Endodermal cell (in vitro differentiated cells): ENCODE results near the gene FBXO38. TPM values are rescaled to one million over a fixed set of nuclear protein-coding genes. Genes with fewer than 3 reads are reported as not detected.

Experiments used
- DNase-seq: peaks from one replicate; pipeline ENCODE4 v3.0.0-alpha.2; 2017
- H3K27ac ChIP-seq: 2 replicates; pipeline ENCODE4 v1.5.1; 2013; ENCODE audit warnings: mild to moderate bottlenecking, low read depth, low read length, moderate library complexity
- H3K27me3 ChIP-seq: 2 replicates; pipeline ENCODE4 v1.6.1; 2013; ENCODE audit warnings: mild to moderate bottlenecking, low read length, moderate library complexity; ENCODE audit not compliant: insufficient read depth, control insufficient read depth, poor library complexity, severe bottlenecking
- H3K36me3 ChIP-seq: 2 replicates; pipeline ENCODE4 v1.7.0; 2013; ENCODE audit warnings: mild to moderate bottlenecking, low read length, moderate library complexity; ENCODE audit not compliant: control insufficient read depth, insufficient read depth
- H3K4me1 ChIP-seq: one replicate; pipeline ENCODE4 v1.7.0; 2013; ENCODE audit warnings: low read length; ENCODE audit not compliant: control insufficient read depth, insufficient read depth
- H3K4me3 ChIP-seq: 2 replicates; pipeline ENCODE4 v1.5.1; 2013; ENCODE audit warnings: mild to moderate bottlenecking, low read length, moderate library complexity
- H3K9ac ChIP-seq: 2 replicates; pipeline ENCODE4 v1.6.1; 2013; ENCODE audit warnings: mild to moderate bottlenecking, low read length, moderate library complexity; ENCODE audit not compliant: poor library complexity, severe bottlenecking; ENCODE audit errors: extremely low read depth
- H3K9me3 ChIP-seq: 2 replicates; pipeline ENCODE4 v1.6.1; 2013; ENCODE audit warnings: mild to moderate bottlenecking, low read length, moderate library complexity; ENCODE audit not compliant: control insufficient read depth
- H3K27ac Mint-ChIP-seq: 2 replicates; pipeline ENCODE4 v1.8.0; 2020; ENCODE audit warnings: mixed read lengths
- H3K27me3 Mint-ChIP-seq: 2 replicates; pipeline ENCODE4 v1.8.0; 2021; ENCODE audit warnings: mild to moderate bottlenecking, mixed read lengths; ENCODE audit not compliant: insufficient read depth
- H3K36me3 Mint-ChIP-seq: 2 replicates; pipeline ENCODE4 v1.8.0; 2020; ENCODE audit warnings: low read depth, mixed read lengths
- H3K4me1 Mint-ChIP-seq: 2 replicates; pipeline ENCODE4 v1.8.0; 2020; ENCODE audit warnings: mixed read lengths
- H3K4me3 Mint-ChIP-seq: 2 replicates; pipeline ENCODE4 v1.8.0; 2020; ENCODE audit warnings: mild to moderate bottlenecking, moderate library complexity, mixed read lengths
- H3K9me3 Mint-ChIP-seq: 2 replicates; pipeline ENCODE4 v1.8.0; 2020; ENCODE audit warnings: mild to moderate bottlenecking, mixed read lengths
- WGBS, 2 experiments: methylation state at CpG; one replicate each; pipeline versions ENCODE4 v1.1.5 to v1.1.7; 2013; ENCODE audit warnings: missing lambda C conversion rate in 2 of 2, mixed read lengths in 1 of 2; ENCODE audit not compliant: insufficient coverage in 1 of 2, insufficient read length in 1 of 2; 5-methylcytosine and 5-hydroxymethylcytosine counted together
- total RNA-seq, 2 donors: library from RNA; stranded (reverse); fragmentation: NEBNext Ultra II Directional in 1 of 2; extraction: Animal tissue kit (Norgen Biotek cat#: 25700) in 1 of 2; gene quantifications; 2 replicates in 1 of 2; 3 replicates in 1 of 2; pipeline ENCODE4 v1.2.1, GENCODE V29; 2021
- TF ChIP-seq, protein P1 (sequence below): fragments of 200-600 bp; sonication (generic); conservative IDR thresholded peaks from 2 replicates; pipeline ENCODE4 v1.5.0; 2021; ENCODE audit warnings: antibody characterized with exemption, mild to moderate bottlenecking

FBXO38 gene
- total RNA-seq, 2 donors from 2014 or later, result 45.4 to 49.7 TPM

DNA sequence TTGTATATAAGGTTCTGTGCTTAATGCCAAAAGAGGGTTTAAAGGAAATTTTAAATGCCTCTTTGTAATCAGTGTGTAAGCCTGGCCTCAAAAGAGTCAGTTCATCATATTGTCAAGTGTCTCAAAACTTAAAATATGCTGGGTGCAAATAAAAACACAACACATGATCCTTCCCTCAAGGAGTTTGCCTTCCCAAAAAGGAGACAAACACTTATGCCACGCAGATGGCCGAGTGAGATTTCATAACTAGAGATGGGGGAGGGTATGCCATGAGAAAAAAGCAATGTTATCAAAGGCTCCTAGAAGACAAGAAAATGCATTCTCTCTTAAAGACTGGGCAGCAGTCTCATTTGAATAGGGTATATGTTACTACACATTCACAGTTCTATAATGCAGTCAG, 55.2 kb downstream of the FBXO38 start:
- H3K9ac ChIP-seq, result no peak overlapping the region
- Mint-ChIP-seq H3K9me3 (no peaks in the 10 kb centered on the region), H3K27ac (no peak overlapping the region), H3K27me3 (no peaks in the 10 kb centered on the region), H3K36me3 (peaks cover 44% of the 10 kb centered on the region), H3K4me3 (no peak overlapping the region), H3K4me1 (peaks cover 11% of the 10 kb centered on the region)
- no peak overlapping the region for H3K4me3 ChIP-seq
- TF ChIP-seq, protein P1, sequence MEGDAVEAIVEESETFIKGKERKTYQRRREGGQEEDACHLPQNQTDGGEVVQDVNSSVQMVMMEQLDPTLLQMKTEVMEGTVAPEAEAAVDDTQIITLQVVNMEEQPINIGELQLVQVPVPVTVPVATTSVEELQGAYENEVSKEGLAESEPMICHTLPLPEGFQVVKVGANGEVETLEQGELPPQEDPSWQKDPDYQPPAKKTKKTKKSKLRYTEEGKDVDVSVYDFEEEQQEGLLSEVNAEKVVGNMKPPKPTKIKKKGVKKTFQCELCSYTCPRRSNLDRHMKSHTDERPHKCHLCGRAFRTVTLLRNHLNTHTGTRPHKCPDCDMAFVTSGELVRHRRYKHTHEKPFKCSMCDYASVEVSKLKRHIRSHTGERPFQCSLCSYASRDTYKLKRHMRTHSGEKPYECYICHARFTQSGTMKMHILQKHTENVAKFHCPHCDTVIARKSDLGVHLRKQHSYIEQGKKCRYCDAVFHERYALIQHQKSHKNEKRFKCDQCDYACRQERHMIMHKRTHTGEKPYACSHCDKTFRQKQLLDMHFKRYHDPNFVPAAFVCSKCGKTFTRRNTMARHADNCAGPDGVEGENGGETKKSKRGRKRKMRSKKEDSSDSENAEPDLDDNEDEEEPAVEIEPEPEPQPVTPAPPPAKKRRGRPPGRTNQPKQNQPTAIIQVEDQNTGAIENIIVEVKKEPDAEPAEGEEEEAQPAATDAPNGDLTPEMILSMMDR, result no peak
- no peaks in the 10 kb centered on the region for H3K27me3 ChIP-seq
- WGBS, 2 experiments, result 100% methylated on average over 2 of the region's 2 CpGs
- H3K36me3 ChIP-seq, result peaks cover 76% of the 10 kb centered on the region
- no peaks in the 10 kb centered on the region for H3K9me3 ChIP-seq
- DNase-seq, result no peak
- no peak overlapping the region for H3K27ac ChIP-seq
- peaks cover 3% of the 10 kb centered on the region for H3K4me1 ChIP-seq

DNA sequence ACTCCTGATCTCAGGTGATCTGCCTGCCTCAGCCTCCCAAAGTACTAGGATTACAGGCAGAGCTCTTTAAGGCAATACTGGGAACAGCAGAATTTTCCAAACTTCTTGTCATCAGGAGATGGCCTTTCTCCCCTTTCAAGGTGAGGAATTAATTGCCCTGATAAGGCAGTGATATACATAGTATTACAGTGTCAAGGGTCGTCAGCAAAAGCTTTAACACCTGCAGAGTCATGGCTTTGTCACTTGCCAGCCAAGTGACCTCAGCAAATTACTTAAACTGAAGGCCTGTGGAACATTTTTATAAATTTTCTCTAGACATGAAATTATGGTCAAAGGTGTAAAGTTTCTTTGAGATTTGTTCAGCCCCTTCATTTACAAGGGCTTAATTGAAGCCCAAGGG, 59.5 kb downstream of the FBXO38 start:
- no peak overlapping the region for H3K4me3 ChIP-seq
- no peak overlapping the region for H3K9ac ChIP-seq
- DNase-seq, result no peak
- TF ChIP-seq, protein P1, result no peak
- no peak overlapping the region for H3K27ac ChIP-seq
- H3K27me3 ChIP-seq, result no peaks in the 10 kb centered on the region
- H3K9me3 Mint-ChIP-seq, result no peaks in the 10 kb centered on the region
- H3K27ac Mint-ChIP-seq, result peak overlapping the region; percentile 30
- peaks cover 12% of the 10 kb centered on the region for H3K4me1 Mint-ChIP-seq
- peaks cover under 1% of the 10 kb centered on the region for H3K27me3 Mint-ChIP-seq
- H3K36me3 ChIP-seq, result peaks cover 45% of the 10 kb centered on the region
- WGBS, 2 experiments, result 48 to 60% methylated on average over 1 of the region's 1 CpG
- H3K36me3 Mint-ChIP-seq, result peaks cover 26% of the 10 kb centered on the region
- peaks cover 10% of the 10 kb centered on the region for H3K4me1 ChIP-seq
- no peaks in the 10 kb centered on the region for H3K9me3 ChIP-seq
- no peak overlapping the region for H3K4me3 Mint-ChIP-seq

DNA sequence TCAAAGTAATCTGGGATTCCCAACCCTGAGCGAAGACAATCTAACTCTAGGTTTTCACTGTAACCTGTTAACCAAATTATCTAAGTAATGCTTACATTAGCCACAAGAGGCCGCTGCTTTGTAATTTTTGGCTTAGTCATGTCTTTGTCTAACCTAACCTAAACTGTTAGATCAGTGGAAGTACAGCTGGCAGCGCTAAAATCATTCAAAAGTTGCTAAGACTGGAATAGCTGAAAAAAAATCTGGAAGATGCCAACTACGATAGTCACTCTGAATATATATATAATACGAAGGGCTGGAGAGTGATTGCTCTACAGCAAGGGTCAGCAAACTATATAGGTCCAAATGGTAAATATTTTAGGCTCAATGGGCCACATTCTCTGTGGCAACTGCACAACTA, 60.2 kb downstream of the FBXO38 start:
- Mint-ChIP-seq H3K36me3 (peaks cover 20% of the 10 kb centered on the region), H3K4me3 (no peak overlapping the region), H3K4me1 (peaks cover 12% of the 10 kb centered on the region), H3K9me3 (no peaks in the 10 kb centered on the region), H3K27me3 (peaks cover 7% of the 10 kb centered on the region), H3K27ac (peak overlapping the region; percentile 30)
- Histone ChIP-seq H3K27me3 (peaks cover 7% of the 10 kb centered on the region), H3K9me3 (no peaks in the 10 kb centered on the region), H3K9ac (no peak overlapping the region), H3K27ac (no peak overlapping the region), H3K4me1 (peaks cover 10% of the 10 kb centered on the region), H3K36me3 (peaks cover 37% of the 10 kb centered on the region), H3K4me3 (no peak overlapping the region)
- TF ChIP-seq, protein P1, result peak; percentile 86
- WGBS, 2 experiments, result 52 to 61% methylated on average over 3 to 5 of the region's 5 CpGs
- DNase-seq, result peak; percentile 79
